HepG2 (cell line): ENCODE data around the gene MACROD2. TPM values are rescaled to one million over a fixed set of nuclear protein-coding genes. Genes with fewer than 3 reads are reported as not detected.

Experiments
- ATAC-seq: fragments of 200-7000 bp; cut with Tn5 transposase; 3 replicates; pipeline ENCODE4 v1.9.1; 2020; ENCODE audit warnings: mild to moderate bottlenecking, moderate library complexity
- BruUV-seq: library from RNA; stranded (reverse); fragments of 400-500 nt; replicated peaks from 2 replicates; lab custom pipeline; 2021; lab: Mats Ljungman, UMichigan
- CTCF ChIA-PET: fragments of 300-600 bp; formaldehyde crosslinking; extraction: SDS; loops from one replicate; lab custom pipeline; 2021; ENCODE audit warnings: low total read pairs, inconsistent platforms, low intra/inter-chr PET ratio; lab: Yijun Ruan, JAX
- POLR2A ChIA-PET: fragments of 350-600 bp; sonication (Branson Sonifier 250); formaldehyde crosslinking; loops from one replicate; lab custom pipeline; 2020; ENCODE audit warnings: antibody characterized with exemption, inconsistent platforms; lab: Yijun Ruan, JAX
- DNase-seq: peaks from one replicate; pipeline ENCODE4 v3.0.0-alpha.2; 2015; ENCODE audit warnings: low spot score
- FAIRE-seq: peaks from 3 replicates; lab custom pipeline; 2011; peaks lifted over from hg19 to GRCh38; lab: Jason Lieb, UNC
- H2AFZ ChIP-seq: one replicate; pipeline ENCODE4 v1.6.1; 2011; ENCODE audit warnings: low read length, inconsistent platforms
- H3K27ac ChIP-seq: fragments of 300-600 bp; 3 replicates; pipeline ENCODE4 v1.8.0; 2011; ENCODE audit warnings: mixed run types, mild to moderate bottlenecking, mixed read lengths, low read length, inconsistent platforms; ENCODE audit not compliant: insufficient read depth; ENCODE audit errors: extremely low read length
- H3K27me3 ChIP-seq, 2 experiments: fragments of 200-600 bp in 1 of 2; 2 replicates in 1 of 2; 3 replicates in 1 of 2; pipeline versions ENCODE4 v1.6.0 to v1.8.0; 2011; ENCODE audit warnings: low read length in 2 of 2, mild to moderate bottlenecking in 2 of 2, moderate library complexity in 2 of 2, inconsistent platforms in 1 of 2; ENCODE audit not compliant: insufficient read depth in 2 of 2, control insufficient read depth in 1 of 2
- H3K36me3 ChIP-seq, 2 experiments: fragments of 200-600 bp in 1 of 2; replicated peaks in 1 of 2; 2 replicates in 1 of 2; 3 replicates in 1 of 2; pipeline versions ENCODE4 v1.5.1 to v1.8.0; 2011; ENCODE audit warnings: low read length in 2 of 2, inconsistent platforms in 1 of 2; ENCODE audit not compliant: insufficient read depth in 2 of 2, control insufficient read depth in 1 of 2
- H3K4me1 ChIP-seq: 2 replicates; pipeline ENCODE4 v1.5.1; 2012; ENCODE audit warnings: low read length, inconsistent platforms; ENCODE audit not compliant: insufficient read depth
- H3K4me2 ChIP-seq: 2 replicates; pipeline ENCODE4 v1.6.0; 2011; ENCODE audit warnings: low read depth, low read length, inconsistent platforms
- H3K4me3 ChIP-seq, 3 experiments: fragments of 200-600 bp in 1 of 3; sonication (generic), shearing (Covaris generic) in 1 of 3; replicated peaks in 1 of 3; 2 replicates each; pipeline ENCODE4 v1.5.1; 2011 to 2016; ENCODE audit warnings: low read length in 3 of 3, inconsistent platforms in 2 of 3, low read depth in 2 of 3, mild to moderate bottlenecking in 2 of 3, control low read depth in 1 of 3, mixed read lengths in 1 of 3; ENCODE audit not compliant: insufficient read depth in 1 of 3
- H3K79me2 ChIP-seq: one replicate; pipeline ENCODE4 v1.6.1; 2011; ENCODE audit warnings: low read length, inconsistent platforms; ENCODE audit not compliant: insufficient read depth
- H3K9ac ChIP-seq: 2 replicates; pipeline ENCODE4 v1.6.0; 2011; ENCODE audit warnings: mild to moderate bottlenecking, low read depth, low read length, inconsistent platforms; ENCODE audit not compliant: insufficient read depth
- H3K9me3 ChIP-seq: 2 replicates; pipeline ENCODE4 v1.5.1; 2012; ENCODE audit warnings: mild to moderate bottlenecking, low read length
- H4K20me1 ChIP-seq: 2 replicates; pipeline ENCODE4 v1.6.0; 2011; ENCODE audit warnings: inconsistent platforms, mild to moderate bottlenecking, low read length, moderate library complexity; ENCODE audit not compliant: insufficient read depth
- ZNF318 ChIP-seq: sonication (generic); formaldehyde crosslinking; IDR thresholded peaks from 2 replicates; pipeline ENCODE4 v1.4.0; 2020; ENCODE audit warnings: mild to moderate bottlenecking, missing genetic modification reagents
- WGBS: methylation state at CpG from one replicate; pipeline ENCODE4 v1.1.6; 2017; ENCODE audit warnings: low lambda C conversion rate; 5-methylcytosine and 5-hydroxymethylcytosine counted together
- in situ Hi-C: cut with HindIII; loops from 2 replicates; pipeline ENCODE4 v1.10.0; 2017; ENCODE audit warnings: low pct_unique_long_range_greater_than_20kb; ENCODE audit not compliant: extremely low pct_ligation_motif_present
- intact Hi-C: fragments of 100-400 bp; cut with micrococcal nuclease; formaldehyde crosslinking; loops from one replicate; pipeline ENCODE4 v1.10.0; 2022; ENCODE audit not compliant: unreplicated experiment
- polyA plus RNA-seq, 8 experiments: library from polyadenylated mRNA; depleted of rRNA in 3 of 8; stranded (reverse) in 7 of 8; unstranded in 1 of 8; fragments of >200 nt; fragmentation: Illumina TruSeq in 4 of 8; extraction: Trizol in 4 of 8; gene quantifications; 2 replicates each; pipeline versions ENCODE4 v1.2.1 to v1.2.3, GENCODE V29; 2011 to 2016; ENCODE audit warnings: low read depth in 4 of 8, missing spikeins in 1 of 8, mixed read lengths in 1 of 8; ENCODE audit not compliant: insufficient read depth in 1 of 8
- total RNA-seq, 5 experiments: library from RNA; depleted of rRNA; stranded (reverse); fragments of >200 nt; fragmentation: Illumina TruSeq; extraction: Trizol; gene quantifications; 2 replicates each; pipeline ENCODE4 v1.2.3, GENCODE V29; 2016; ENCODE audit warnings: low read depth in 1 of 5

The MACROD2 gene
- total and polyA plus RNA-seq, 2 of the 13 experiments (the other 11 are each of a cell fraction or from before 2014, with no cell fraction given): 0.13 to 0.51 TPM

GRCh38 chr20:15795305-15796019, 1800.1 kb downstream of the MACROD2 start:
- no peak overlapping the region for H3K9ac ChIP-seq
- ATAC-seq: no peak
- H3K27me3 ChIP-seq: no peaks in the 10 kb centered on the region
- ChIA-PET CTCF (no interaction called here), POLR2A (no interaction called here)
- no peak for DNase-seq
- H3K4me1 ChIP-seq: no peaks in the 10 kb centered on the region
- no peak overlapping the region for H3K4me2 ChIP-seq
- H4K20me1 ChIP-seq: no peaks in the 10 kb centered on the region
- no peak overlapping the region for H3K4me3 ChIP-seq
- peaks cover 68% of the 10 kb centered on the region for H3K9me3 ChIP-seq
- no peaks in the 10 kb centered on the region for H3K79me2 ChIP-seq
- intact Hi-C loops: no loop called here
- H3K36me3 ChIP-seq: no peaks in the 10 kb centered on the region
- no TSS peak for BruUV-seq
- 15% methylated on average over 10 of the region's 10 CpGs for WGBS
- no peak for FAIRE-seq
- no peak overlapping the region for H3K27ac ChIP-seq
- TF ChIP-seq ZNF318: no peak
- no peak overlapping the region for H2AFZ ChIP-seq
- in situ Hi-C loops: no loop called here
